ENCODE results near the gene ZBED4.

ZBED4 gene

GRCh38 chr22:49852898-49853894 is at the start of gene ZBED4:
ZBED4 (plus strand) TSS chr22:49853844; CDS start chr22:49883663, 29,819 bp downstream.
- H3K4me3 ChIP-seq (ENCODE audit: low read depth, low read length), result peak within 1 kb of the TSS; percentile 77
- TF ChIP-seq CTCF (IDR thresholded peaks at IDR 0.05; ENCODE audit: borderline replicate concordance, insufficient read depth, low read depth, low read length), result no peak

- no peak for TF ChIP-seq CTCF (IDR thresholded peaks at IDR 0.05; ENCODE audit: borderline replicate concordance, insufficient read depth, low read depth, low read length)
- H3K4me3 ChIP-seq (ENCODE audit: low read depth, low read length), result no peak overlapping the region
These were observed 46.5 kb upstream of the ZBED4 start for GRCh38 chr22:49807129-49807528.

GRCh38 chr22:49807780-49808708 is 45.6 kb upstream of the ZBED4 start:
- TF ChIP-seq CTCF (IDR thresholded peaks at IDR 0.05; ENCODE audit: borderline replicate concordance, insufficient read depth, low read depth, low read length), result no peak
- H3K4me3 ChIP-seq (ENCODE audit: low read depth, low read length), result no peak overlapping the region

DNA sequence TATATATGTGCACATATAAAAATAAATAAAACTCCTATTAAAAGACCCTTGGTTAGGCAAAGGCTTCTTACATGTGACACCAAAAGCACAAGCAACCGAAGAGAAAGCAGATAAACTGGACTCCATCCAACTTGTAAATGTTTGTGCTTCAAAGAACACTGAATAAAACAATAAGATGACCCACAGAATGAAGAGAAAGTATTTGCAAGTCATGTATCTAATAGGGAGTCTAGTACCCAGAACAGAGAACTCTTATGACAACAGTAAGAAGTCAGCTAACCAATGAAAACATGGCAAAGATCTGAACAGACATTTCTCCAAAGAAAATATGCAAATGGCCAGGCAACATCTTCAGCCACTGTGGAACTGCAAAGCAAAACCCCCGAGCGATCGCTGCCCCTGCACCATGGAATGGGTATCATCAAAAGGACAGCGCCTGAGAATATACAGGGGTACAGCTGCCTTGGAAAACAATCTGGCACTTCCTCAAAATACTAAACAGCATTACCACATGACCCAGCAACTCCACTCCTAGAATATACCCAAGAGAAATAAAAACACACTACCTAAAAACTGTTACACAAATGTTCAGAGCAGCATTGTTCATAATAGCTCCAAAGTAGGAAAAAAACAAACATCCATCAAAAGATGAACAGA is 43.2 kb upstream of the ZBED4 start:
- TF ChIP-seq CTCF (IDR thresholded peaks at IDR 0.05; ENCODE audit: borderline replicate concordance, insufficient read depth, low read depth, low read length), result no peak
- no peak overlapping the region for H3K4me3 ChIP-seq (ENCODE audit: low read depth, low read length)

DNA sequence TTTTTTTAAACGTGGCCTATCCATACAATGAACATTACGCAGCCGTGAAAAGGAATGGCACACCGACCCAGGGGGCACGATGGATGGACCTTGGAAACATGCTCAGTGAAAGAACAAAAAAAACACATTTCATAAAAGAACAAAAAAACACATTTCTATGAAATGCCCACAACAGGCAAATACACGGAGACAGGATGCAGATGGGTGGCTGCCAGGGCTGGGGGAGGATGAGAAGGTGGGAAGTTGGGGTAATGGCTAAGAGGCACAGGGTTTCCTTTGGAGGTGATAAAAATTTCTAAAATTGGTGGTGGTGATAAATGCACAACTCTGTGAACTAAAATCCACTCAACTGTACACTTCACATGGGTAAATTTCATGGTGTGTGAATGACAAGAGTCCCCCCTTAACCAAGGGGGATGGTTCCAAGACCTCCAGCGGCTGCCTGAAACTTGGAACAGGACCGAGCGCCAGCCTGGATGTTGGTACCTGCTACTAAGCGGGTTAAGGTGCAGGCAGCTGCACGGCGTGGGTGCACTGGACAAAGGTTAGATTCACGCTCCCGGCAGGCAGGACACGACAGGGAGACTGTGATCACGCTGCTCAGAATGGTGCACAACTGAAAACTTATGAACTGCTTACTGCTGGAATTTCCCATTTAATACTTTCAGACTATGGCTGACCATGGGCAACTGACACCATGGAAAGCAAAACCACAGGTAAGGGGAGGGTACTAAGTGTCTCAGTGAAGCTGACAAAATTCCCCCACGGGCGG is 42.4 kb upstream of the ZBED4 start:
- H3K4me3 ChIP-seq (ENCODE audit: low read depth, low read length), result no peak overlapping the region
- no peak for TF ChIP-seq CTCF (IDR thresholded peaks at IDR 0.05; ENCODE audit: borderline replicate concordance, insufficient read depth, low read depth, low read length)

DNA sequence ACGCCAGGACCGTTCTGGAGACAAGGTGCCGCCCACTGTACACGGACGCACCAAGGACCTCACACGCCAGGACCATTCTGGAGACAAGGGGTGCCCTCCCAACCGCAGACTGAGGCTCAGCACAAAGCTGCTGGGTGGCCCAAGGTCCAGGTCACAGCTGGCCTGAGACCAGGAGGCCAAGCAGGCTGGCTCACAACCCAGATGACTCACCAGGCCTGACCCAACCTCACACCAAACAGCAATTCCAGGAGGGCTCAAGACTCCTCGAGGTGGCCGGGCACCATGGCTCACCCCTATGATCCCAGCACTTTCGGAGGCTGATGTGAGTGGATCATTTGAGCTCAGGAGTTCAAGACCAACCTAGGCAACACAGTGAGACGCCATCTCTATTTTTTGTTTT is 40.8 kb upstream of the ZBED4 start:
- no peak overlapping the region for H3K4me3 ChIP-seq (ENCODE audit: low read depth, low read length)
- TF ChIP-seq CTCF (IDR thresholded peaks at IDR 0.05; ENCODE audit: borderline replicate concordance, insufficient read depth, low read depth, low read length), result no peak
